ENCODE results near the gene MICAL2. TPM values are rescaled to one million over a fixed set of nuclear protein-coding genes. Genes with fewer than 3 reads are reported as not detected.

The MICAL2 gene
- total RNA-seq, 1 experiment from 2014 or later, result 247 TPM

DNA sequence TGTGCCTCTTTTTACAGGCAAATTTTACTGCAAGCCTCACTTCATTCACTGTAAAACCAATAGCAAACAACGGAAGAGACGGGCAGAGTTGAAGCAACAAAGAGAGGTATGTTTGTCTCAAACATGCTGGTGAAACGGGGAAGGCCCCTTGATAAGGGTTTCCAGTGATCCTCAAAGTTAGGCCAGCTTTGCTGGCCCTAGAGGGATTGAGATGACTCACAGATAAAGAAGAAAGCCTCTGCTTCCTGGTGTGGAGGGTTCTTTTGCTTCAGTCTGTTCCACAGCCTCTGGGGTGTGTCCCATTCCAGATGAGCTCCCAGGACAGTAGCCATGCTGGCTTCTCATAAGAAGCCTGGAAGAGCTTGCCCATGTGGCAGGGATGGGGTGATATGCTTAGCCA lies 148.1 kb downstream of the MICAL2 start:
- Histone ChIP-seq H3K4me1 (peaks cover 67% of the 10 kb centered on the region), H3K9me3 (no peaks in the 10 kb centered on the region), H3K27me3 (replicated peaks; ENCODE audit: control insufficient read depth, insufficient read depth, low read length) (no peaks in the 10 kb centered on the region), H3K36me3 (ENCODE audit: control insufficient read depth, insufficient read depth, low read length) (peaks cover 9% of the 10 kb centered on the region; the same call in 1 of the 2 replicates), H3K4me3 (ENCODE audit: low read depth, low read length) (no peak overlapping the region)
- peak; percentile 85 to 86 for DNase-seq
- H3K27ac Mint-ChIP-seq (ENCODE audit: unreplicated experiment), result peak overlapping the region; percentile 96
- H3K9me3 Mint-ChIP-seq (ENCODE audit: unreplicated experiment), result no peaks in the 10 kb centered on the region
- ChIA-PET CTCF (interaction anchor here (0.6 to 1.3 kb wide), 7 partner anchors 10 to 214 kb away, joined by 3 to 13 read pairs (median 3); no protein-coding TSS in a partner anchor), POLR2A (interaction anchor here (0.8 kb wide), 1 partner anchor 10 kb away, joined by 3 read pairs; no protein-coding TSS in a partner anchor)
- BruUV-seq (replicated peaks), result no TSS peak
- TF ChIP-seq, protein P1, sequence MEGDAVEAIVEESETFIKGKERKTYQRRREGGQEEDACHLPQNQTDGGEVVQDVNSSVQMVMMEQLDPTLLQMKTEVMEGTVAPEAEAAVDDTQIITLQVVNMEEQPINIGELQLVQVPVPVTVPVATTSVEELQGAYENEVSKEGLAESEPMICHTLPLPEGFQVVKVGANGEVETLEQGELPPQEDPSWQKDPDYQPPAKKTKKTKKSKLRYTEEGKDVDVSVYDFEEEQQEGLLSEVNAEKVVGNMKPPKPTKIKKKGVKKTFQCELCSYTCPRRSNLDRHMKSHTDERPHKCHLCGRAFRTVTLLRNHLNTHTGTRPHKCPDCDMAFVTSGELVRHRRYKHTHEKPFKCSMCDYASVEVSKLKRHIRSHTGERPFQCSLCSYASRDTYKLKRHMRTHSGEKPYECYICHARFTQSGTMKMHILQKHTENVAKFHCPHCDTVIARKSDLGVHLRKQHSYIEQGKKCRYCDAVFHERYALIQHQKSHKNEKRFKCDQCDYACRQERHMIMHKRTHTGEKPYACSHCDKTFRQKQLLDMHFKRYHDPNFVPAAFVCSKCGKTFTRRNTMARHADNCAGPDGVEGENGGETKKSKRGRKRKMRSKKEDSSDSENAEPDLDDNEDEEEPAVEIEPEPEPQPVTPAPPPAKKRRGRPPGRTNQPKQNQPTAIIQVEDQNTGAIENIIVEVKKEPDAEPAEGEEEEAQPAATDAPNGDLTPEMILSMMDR (IDR thresholded peaks at IDR 0.05; ENCODE audit: insufficient read depth in 1 of 2, low read depth in 1 of 2, low read length in 1 of 2, severe bottlenecking in 1 of 2, unreplicated experiment in 1 of 2), result no peak
- H3K4me3 Mint-ChIP-seq (ENCODE audit: unreplicated experiment), result peak overlapping the region; percentile 42
- H3K27me3 Mint-ChIP-seq (ENCODE audit: insufficient read depth, unreplicated experiment), result no peaks in the 10 kb centered on the region
- peaks cover 98% of the 10 kb centered on the region for H3K36me3 Mint-ChIP-seq (ENCODE audit: insufficient read depth, unreplicated experiment)
- peaks cover 70% of the 10 kb centered on the region for H3K4me1 Mint-ChIP-seq (ENCODE audit: low read depth, unreplicated experiment)
- intact Hi-C loops (cut with micrococcal nuclease; ENCODE audit: unreplicated experiment), result loop anchor here (1.0 to 2.0 kb wide), 5 partner anchors 10 to 192 kb away; no protein-coding TSS in a partner anchor

DNA sequence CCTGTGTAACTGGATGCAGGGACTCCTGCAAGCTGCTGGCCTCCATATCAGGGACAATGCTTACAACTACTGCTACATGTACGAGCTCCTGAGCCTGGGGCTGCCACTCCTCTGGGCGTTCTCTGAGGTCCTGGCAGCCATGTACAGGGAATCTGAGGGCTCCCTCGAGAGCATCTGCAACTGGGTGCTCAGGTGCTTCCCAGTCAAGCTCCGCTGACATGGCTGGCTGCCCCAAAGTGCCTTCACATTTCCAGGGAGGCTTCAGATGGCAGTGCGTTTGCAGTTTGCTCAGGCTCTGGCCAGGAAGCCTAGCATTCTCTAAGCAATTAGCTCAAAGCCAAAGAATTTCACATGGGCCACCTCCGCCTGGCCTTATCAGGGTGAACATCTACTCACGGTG lies 149.6 kb downstream of the MICAL2 start:
- H3K36me3 Mint-ChIP-seq (ENCODE audit: insufficient read depth, unreplicated experiment), result peaks cover 84% of the 10 kb centered on the region
- DNase-seq, result no peak
- peak overlapping the region; percentile 53 for H3K27ac Mint-ChIP-seq (ENCODE audit: unreplicated experiment)
- TF ChIP-seq, protein P1 (IDR thresholded peaks at IDR 0.05; ENCODE audit: insufficient read depth in 1 of 2, low read depth in 1 of 2, low read length in 1 of 2, severe bottlenecking in 1 of 2, unreplicated experiment in 1 of 2), result no peak
- intact Hi-C loops (cut with micrococcal nuclease; ENCODE audit: unreplicated experiment), result loop anchor here (2.0 kb wide), 2 partner anchors 21 to 27 kb away; no protein-coding TSS in a partner anchor
- H3K4me3 ChIP-seq (ENCODE audit: low read depth, low read length), result no peak overlapping the region
- no TSS peak for BruUV-seq (replicated peaks)
- H3K9me3 ChIP-seq, result no peaks in the 10 kb centered on the region
- H3K4me1 Mint-ChIP-seq (ENCODE audit: low read depth, unreplicated experiment), result peaks cover 62% of the 10 kb centered on the region
- no peaks in the 10 kb centered on the region for H3K9me3 Mint-ChIP-seq (ENCODE audit: unreplicated experiment)
- H3K4me3 Mint-ChIP-seq (ENCODE audit: unreplicated experiment), result no peak overlapping the region
- ChIA-PET POLR2A (interaction anchor here (0.6 kb wide), 1 partner anchor 176 kb away, joined by 4 read pairs; no protein-coding TSS in a partner anchor), CTCF (no interaction called here)
- H3K27me3 Mint-ChIP-seq (ENCODE audit: insufficient read depth, unreplicated experiment), result no peaks in the 10 kb centered on the region
- H3K27me3 ChIP-seq (replicated peaks; ENCODE audit: control insufficient read depth, insufficient read depth, low read length), result no peaks in the 10 kb centered on the region
- H3K4me1 ChIP-seq, result peaks cover 57% of the 10 kb centered on the region
- H3K36me3 ChIP-seq (ENCODE audit: control insufficient read depth, insufficient read depth, low read length), result peaks cover 9% of the 10 kb centered on the region; the same call in 1 of the 2 replicates

DNA sequence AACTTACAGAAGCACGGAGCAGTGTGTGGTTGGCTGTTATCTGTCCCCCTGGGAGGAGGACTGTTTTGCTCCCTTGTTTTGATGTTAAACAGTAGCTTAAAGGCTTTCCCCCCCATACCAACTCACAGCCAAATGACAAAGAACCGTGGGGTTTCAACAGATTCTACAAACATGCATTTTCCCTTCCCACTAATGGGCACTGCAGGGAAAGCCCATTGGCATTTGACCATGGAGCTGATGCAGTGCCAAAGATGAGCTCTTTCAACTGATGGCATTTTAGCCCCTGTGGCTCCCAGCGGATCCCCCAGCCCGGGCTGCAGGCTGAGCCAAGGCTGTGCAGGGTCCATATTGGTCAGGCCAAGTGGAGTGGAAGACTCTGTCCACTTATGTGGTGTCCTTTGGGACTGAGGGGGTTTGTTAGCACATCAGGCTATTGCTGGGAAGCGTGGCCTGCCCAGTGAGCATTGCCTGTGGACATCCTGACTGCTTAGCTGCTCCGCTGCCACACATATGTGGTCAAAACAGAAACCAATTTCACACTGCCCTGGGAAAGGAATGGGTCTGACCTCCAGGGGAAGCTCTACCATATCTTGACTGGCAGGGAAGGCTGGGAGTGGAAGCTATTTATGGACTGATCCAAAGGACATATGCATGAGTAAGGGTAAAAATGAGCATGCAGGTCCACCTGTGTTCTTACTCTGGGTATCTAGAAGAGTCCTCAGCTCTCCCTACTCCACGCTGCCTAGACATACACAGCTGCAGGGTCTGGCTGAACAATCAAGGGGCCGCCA lies 150.5 kb downstream of the MICAL2 start:
- Mint-ChIP-seq H3K36me3 (ENCODE audit: insufficient read depth, unreplicated experiment) (peaks cover 74% of the 10 kb centered on the region), H3K27me3 (ENCODE audit: insufficient read depth, unreplicated experiment) (no peaks in the 10 kb centered on the region), H3K9me3 (ENCODE audit: unreplicated experiment) (no peaks in the 10 kb centered on the region), H3K4me1 (ENCODE audit: low read depth, unreplicated experiment) (peaks cover 54% of the 10 kb centered on the region), H3K4me3 (ENCODE audit: unreplicated experiment) (no peak overlapping the region), H3K27ac (ENCODE audit: unreplicated experiment) (peak overlapping the region; percentile 53)
- ChIA-PET POLR2A (no interaction called here), CTCF (interaction anchor here (0.6 kb wide), 1 partner anchor 217 kb away, joined by 3 read pairs; no protein-coding TSS in a partner anchor)
- no peaks in the 10 kb centered on the region for H3K9me3 ChIP-seq
- H3K36me3 ChIP-seq (ENCODE audit: control insufficient read depth, insufficient read depth, low read length), result peaks cover 9% of the 10 kb centered on the region; the same call in 1 of the 2 replicates
- intact Hi-C loops (cut with micrococcal nuclease; ENCODE audit: unreplicated experiment), result no loop called here
- no peaks in the 10 kb centered on the region for H3K27me3 ChIP-seq (replicated peaks; ENCODE audit: control insufficient read depth, insufficient read depth, low read length)
- H3K4me3 ChIP-seq (ENCODE audit: low read depth, low read length), result no peak overlapping the region
- DNase-seq, result no peak
- TF ChIP-seq, protein P1 (IDR thresholded peaks at IDR 0.05; ENCODE audit: insufficient read depth in 1 of 2, low read depth in 1 of 2, low read length in 1 of 2, severe bottlenecking in 1 of 2, unreplicated experiment in 1 of 2), result no peak
- H3K4me1 ChIP-seq, result peaks cover 57% of the 10 kb centered on the region
- no TSS peak for BruUV-seq (replicated peaks)

Measured in Caco-2 (cell line).